ENCODE measurements around the gene ATP2A2. TPM values are rescaled to one million over a fixed set of nuclear protein-coding genes. Genes with fewer than 3 reads are reported as not detected.
"Not testable (repeated sequence)": the region's sequence is repeated elsewhere in the genome, so short reads cannot be mapped to it uniquely, and the experiment has no call there.

ATP2A2 gene
- total RNA-seq, 1 donor from 2014 or later: 99.5 TPM

DNA sequence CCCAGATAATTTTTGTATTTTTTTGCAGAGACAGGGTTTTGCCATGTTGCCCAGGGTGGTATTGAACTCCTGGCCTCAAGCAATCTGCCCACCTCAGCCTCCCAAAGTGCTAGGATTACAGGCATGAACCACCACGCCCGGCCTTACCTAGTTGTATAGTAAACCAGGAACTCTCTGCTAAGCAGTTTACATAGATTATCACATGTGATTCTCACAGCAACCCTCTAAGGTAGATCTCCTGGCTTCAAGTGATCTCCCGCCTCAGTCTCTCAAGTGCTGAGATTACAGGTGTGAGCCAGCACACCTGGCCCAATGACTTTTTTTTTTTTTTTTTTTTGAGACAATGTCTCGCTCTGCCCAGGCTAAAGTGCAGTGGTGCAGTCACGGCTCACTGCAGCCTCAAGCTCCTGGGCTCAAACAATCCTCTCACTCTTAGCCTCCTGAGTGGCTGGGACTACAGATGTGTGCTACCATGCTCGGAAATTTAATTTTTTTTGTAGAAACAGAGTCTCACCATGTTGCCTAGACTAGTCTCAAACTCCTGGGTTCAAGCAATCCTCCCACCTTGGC lies 26.0 kb upstream of the ATP2A2 start:
- H3K79me2 ChIP-seq (ENCODE audit: low read depth): no peaks in the 10 kb centered on the region
- no peak for TF ChIP-seq EZH2phosphoT487 (IDR thresholded peaks at IDR 0.05)
- TF ChIP-seq CTCF (IDR thresholded peaks at IDR 0.05): no peak
- TF ChIP-seq EZH2 (IDR thresholded peaks at IDR 0.05): no peak
- H3F3A ChIP-seq (ENCODE audit: low read depth): no peaks in the 10 kb centered on the region
- H3K4me3 ChIP-seq: no peak overlapping the region
- no peaks in the 10 kb centered on the region for H3K36me3 ChIP-seq
- peaks cover 3% of the 10 kb centered on the region for H3K36me3 Mint-ChIP-seq
- H3K27ac Mint-ChIP-seq: no peak overlapping the region
- no peak overlapping the region for H3K4me2 ChIP-seq
- H3K4me1 ChIP-seq: no peaks in the 10 kb centered on the region
- H3K9me3 ChIP-seq (ENCODE audit: low read depth): no peaks in the 10 kb centered on the region
- no peak overlapping the region for H3K4me3 Mint-ChIP-seq
- H2AFZ ChIP-seq (replicated peaks): no peak overlapping the region
- H3K27me3 ChIP-seq: no peaks in the 10 kb centered on the region
- H3K9ac ChIP-seq: no peak overlapping the region
- H3K27me3 Mint-ChIP-seq (ENCODE audit: insufficient read depth, low read depth): peaks cover 6% of the 10 kb centered on the region
- H3K4me1 Mint-ChIP-seq: peaks cover 6% of the 10 kb centered on the region
- peaks cover 4% of the 10 kb centered on the region for H4K20me1 ChIP-seq (ENCODE audit: low read depth)
- no peaks in the 10 kb centered on the region for H3K9me3 Mint-ChIP-seq
- DNase-seq (ENCODE audit: low spot score): no peak
- no peak overlapping the region for H3K27ac ChIP-seq

GRCh38 chr12:110255890-110256456 lies 25.1 kb upstream of the ATP2A2 start:
- H3K36me3 Mint-ChIP-seq; H3K27me3 Mint-ChIP-seq (ENCODE audit: insufficient read depth, low read depth); H3K4me1 Mint-ChIP-seq: not testable (repeated sequence)

GRCh38 chr12:110256780-110257431 lies 24.1 kb upstream of the ATP2A2 start:
- Histone ChIP-seq H3K9ac (no peak overlapping the region), H3F3A (ENCODE audit: low read depth) (peaks cover 3% of the 10 kb centered on the region), H3K79me2 (ENCODE audit: low read depth) (no peaks in the 10 kb centered on the region), H3K4me3 (no peak overlapping the region), H2AFZ (replicated peaks) (no peak overlapping the region), H3K4me2 (no peak overlapping the region), H3K36me3 (no peaks in the 10 kb centered on the region), H3K27me3 (no peaks in the 10 kb centered on the region), H3K9me3 (ENCODE audit: low read depth) (no peaks in the 10 kb centered on the region), H4K20me1 (ENCODE audit: low read depth) (no peaks in the 10 kb centered on the region), H3K4me1 (no peaks in the 10 kb centered on the region), H3K27ac (no peak overlapping the region)
- Mint-ChIP-seq H3K4me1 (no peaks in the 10 kb centered on the region), H3K9me3 (no peaks in the 10 kb centered on the region), H3K4me3 (no peak overlapping the region), H3K27me3 (ENCODE audit: insufficient read depth, low read depth) (peaks cover 6% of the 10 kb centered on the region), H3K36me3 (peaks cover 3% of the 10 kb centered on the region), H3K27ac (peak overlapping the region; percentile 50)
- TF ChIP-seq EZH2phosphoT487 (IDR thresholded peaks at IDR 0.05): no peak
- TF ChIP-seq CTCF (IDR thresholded peaks at IDR 0.05): no peak
- TF ChIP-seq EZH2 (IDR thresholded peaks at IDR 0.05): no peak
- DNase-seq (ENCODE audit: low spot score): no peak

More at GRCh38 chr12:110255890-110256456, 25.1 kb upstream of the ATP2A2 start:
- not testable (repeated sequence) for H3K36me3 ChIP-seq; H4K20me1 ChIP-seq (ENCODE audit: low read depth); H3F3A ChIP-seq (ENCODE audit: low read depth); H3K4me1 ChIP-seq; H3K9me3 Mint-ChIP-seq; H3K27ac ChIP-seq; H3K27me3 ChIP-seq; DNase-seq (ENCODE audit: low spot score); H3K9ac ChIP-seq; H3K4me3 ChIP-seq; H2AFZ ChIP-seq (replicated peaks); H3K4me3 Mint-ChIP-seq; H3K9me3 ChIP-seq (ENCODE audit: low read depth); H3K27ac Mint-ChIP-seq; H3K4me2 ChIP-seq; H3K79me2 ChIP-seq (ENCODE audit: low read depth)

DNA sequence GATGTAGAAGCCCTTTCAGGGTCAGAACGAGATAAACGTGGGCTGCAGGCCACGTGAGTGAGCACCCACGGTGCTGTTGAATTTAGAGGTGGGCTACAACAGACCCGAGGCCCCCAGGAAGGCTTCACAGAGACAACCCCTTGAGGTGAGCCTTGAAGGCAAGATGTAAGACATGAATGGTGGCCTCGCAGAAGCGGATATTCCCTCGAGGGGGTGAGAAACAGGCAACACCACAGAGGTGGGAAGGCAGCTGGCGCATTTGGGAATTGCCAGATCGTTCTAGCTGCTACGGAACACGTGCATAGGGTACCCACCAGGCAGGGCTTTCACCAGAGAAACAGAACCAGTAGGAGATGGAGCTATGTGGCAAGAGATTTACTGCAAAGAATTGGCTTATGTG lies 22.6 kb upstream of the ATP2A2 start:
- Histone ChIP-seq H3K36me3 (no peaks in the 10 kb centered on the region), H3K4me1 (no peaks in the 10 kb centered on the region), H3K9me3 (ENCODE audit: low read depth) (no peaks in the 10 kb centered on the region), H4K20me1 (ENCODE audit: low read depth) (no peaks in the 10 kb centered on the region), H3K79me2 (ENCODE audit: low read depth) (no peaks in the 10 kb centered on the region), H3K27me3 (no peaks in the 10 kb centered on the region), H3K9ac (no peak overlapping the region), H3K27ac (no peak overlapping the region), H2AFZ (replicated peaks) (no peak overlapping the region), H3F3A (ENCODE audit: low read depth) (peaks cover 3% of the 10 kb centered on the region), H3K4me2 (no peak overlapping the region), H3K4me3 (no peak overlapping the region)
- Mint-ChIP-seq H3K36me3 (peaks cover 3% of the 10 kb centered on the region), H3K27me3 (ENCODE audit: insufficient read depth, low read depth) (peaks cover 6% of the 10 kb centered on the region), H3K4me1 (no peaks in the 10 kb centered on the region), H3K4me3 (no peak overlapping the region), H3K27ac (peak overlapping the region; percentile 88), H3K9me3 (no peaks in the 10 kb centered on the region)
- TF ChIP-seq EZH2phosphoT487 (IDR thresholded peaks at IDR 0.05) (no peak), EZH2 (IDR thresholded peaks at IDR 0.05) (no peak), CTCF (IDR thresholded peaks at IDR 0.05) (no peak)
- no peak for DNase-seq (ENCODE audit: low spot score)

Measured in neural progenitor cell (in vitro differentiated cells).